IgD-negative memory B cell (primary cell): Measurements from ENCODE around the gene CSGALNACT2. TPM values are rescaled to one million over a fixed set of nuclear protein-coding genes. Genes with fewer than 3 reads are reported as not detected.

Source experiments
- H3K27ac Mint-ChIP-seq, 3 donors: one replicate each; pipeline ENCODE4 v1.8.0; 2020 to 2022; ENCODE audit warnings: mild to moderate bottlenecking in 3 of 3, mixed read lengths in 3 of 3, moderate library complexity in 1 of 3
- H3K27me3 Mint-ChIP-seq: one replicate; pipeline ENCODE4 v1.8.0; 2021; ENCODE audit warnings: mixed read lengths
- H3K36me3 Mint-ChIP-seq: one replicate; pipeline ENCODE4 v1.8.0; 2020; ENCODE audit warnings: mild to moderate bottlenecking, mixed read lengths
- H3K4me1 Mint-ChIP-seq, 3 donors: one replicate each; pipeline ENCODE4 v1.8.0; 2020 to 2022; ENCODE audit warnings: mixed read lengths in 3 of 3, mild to moderate bottlenecking in 1 of 3
- H3K4me3 Mint-ChIP-seq, 4 donors: one replicate each; pipeline ENCODE4 v1.8.0; 2020 to 2022; ENCODE audit warnings: mild to moderate bottlenecking in 4 of 4, mixed read lengths in 4 of 4, moderate library complexity in 3 of 4
- H3K9me3 Mint-ChIP-seq, 3 donors: one replicate each; pipeline ENCODE4 v1.8.0; 2020 to 2021; ENCODE audit warnings: mixed read lengths in 3 of 3, mild to moderate bottlenecking in 1 of 3
- polyA plus RNA-seq: library from polyadenylated mRNA; unstranded; fragments of 300-500 nt; fragmentation: Illumina TruSeq; gene quantifications from one replicate; pipeline ENCODE4 v1.2.3, GENCODE V29; 2021

The CSGALNACT2 gene
- polyA plus RNA-seq, 1 donor from 2014 or later: 12.2 TPM

GRCh38 chr10:43117031-43117776 is 21.0 kb upstream of the CSGALNACT2 start:
- Mint-ChIP-seq H3K36me3 (no peaks in the 10 kb centered on the region), H3K4me1 (peaks cover 18 to 22% (median 21%) of the 10 kb centered on the region in 3 donors), H3K27ac (peak overlapping the region in 2 of 3 donors; percentile 60 to 65), H3K4me3 (no peak overlapping the region), H3K27me3 (no peaks in the 10 kb centered on the region), H3K9me3 (no peaks in the 10 kb centered on the region)

GRCh38 chr10:43117777-43118583 is 20.3 kb upstream of the CSGALNACT2 start:
- Mint-ChIP-seq H3K36me3 (no peaks in the 10 kb centered on the region), H3K4me1 (peaks cover 20 to 30% (median 23%) of the 10 kb centered on the region in 3 donors), H3K27ac (peak overlapping the region in 2 of 3 donors; percentile 60 to 65), H3K9me3 (no peaks in the 10 kb centered on the region), H3K4me3 (no peak overlapping the region), H3K27me3 (no peaks in the 10 kb centered on the region)

- Mint-ChIP-seq H3K4me1 (peaks cover 20 to 31% (median 23%) of the 10 kb centered on the region in 3 donors), H3K27me3 (no peaks in the 10 kb centered on the region), H3K4me3 (no peak overlapping the region), H3K9me3 (no peaks in the 10 kb centered on the region), H3K36me3 (no peaks in the 10 kb centered on the region), H3K27ac (no peak overlapping the region)
Measured at GRCh38 chr10:43118631-43119415, 19.4 kb upstream of the CSGALNACT2 start.

GRCh38 chr10:43119416-43120115 is 18.7 kb upstream of the CSGALNACT2 start:
- Mint-ChIP-seq H3K36me3 (no peaks in the 10 kb centered on the region), H3K9me3 (no peaks in the 10 kb centered on the region), H3K4me1 (peaks cover 20 to 33% (median 23%) of the 10 kb centered on the region in 3 donors), H3K4me3 (peak overlapping the region in 1 of 4 donors; percentile 63), H3K27ac (no peak overlapping the region), H3K27me3 (no peaks in the 10 kb centered on the region)

GRCh38 chr10:43120116-43120928 is 17.9 kb upstream of the CSGALNACT2 start:
- Mint-ChIP-seq H3K36me3 (no peaks in the 10 kb centered on the region), H3K4me3 (peak overlapping the region in 3 of 4 donors; percentile 4 to 88 (median 77)), H3K9me3 (no peaks in the 10 kb centered on the region), H3K4me1 (peaks cover 20 to 38% (median 23%) of the 10 kb centered on the region in 3 donors), H3K27ac (peak overlapping the region in 2 of 3 donors; percentile 65 to 81), H3K27me3 (no peaks in the 10 kb centered on the region)

GRCh38 chr10:43120929-43121314 is 17.3 kb upstream of the CSGALNACT2 start:
- Mint-ChIP-seq H3K36me3 (no peaks in the 10 kb centered on the region), H3K4me3 (peak overlapping the region in 3 of 4 donors; percentile 4 to 88 (median 67)), H3K27ac (peak overlapping the region; percentile 63 to 81 (median 65)), H3K9me3 (no peaks in the 10 kb centered on the region), H3K27me3 (no peaks in the 10 kb centered on the region), H3K4me1 (peaks cover 20 to 41% (median 23%) of the 10 kb centered on the region in 3 donors)

GRCh38 chr10:43121444-43121843 is 16.8 kb upstream of the CSGALNACT2 start:
- Mint-ChIP-seq H3K27ac (peak overlapping the region; percentile 63 to 81 (median 65)), H3K36me3 (no peaks in the 10 kb centered on the region), H3K4me1 (peaks cover 21 to 45% (median 25%) of the 10 kb centered on the region in 3 donors), H3K9me3 (no peaks in the 10 kb centered on the region), H3K4me3 (peak overlapping the region in 2 of 4 donors; percentile 67 to 88), H3K27me3 (no peaks in the 10 kb centered on the region)

- no peaks in the 10 kb centered on the region for H3K9me3 Mint-ChIP-seq
- H3K27ac Mint-ChIP-seq: peak overlapping the region in 1 of 3 donors; percentile 65
- H3K27me3 Mint-ChIP-seq: peaks cover 4% of the 10 kb centered on the region
- peaks cover 27 to 51% (median 31%) of the 10 kb centered on the region in 3 donors for H3K4me1 Mint-ChIP-seq
- no peaks in the 10 kb centered on the region for H3K36me3 Mint-ChIP-seq
- H3K4me3 Mint-ChIP-seq: peak overlapping the region in 1 of 4 donors; percentile 88
Measured at GRCh38 chr10:43122096-43122495, 16.1 kb upstream of the CSGALNACT2 start.

GRCh38 chr10:43122826-43123225 is 15.4 kb upstream of the CSGALNACT2 start:
- peak overlapping the region in 1 of 4 donors; percentile 18 for H3K4me3 Mint-ChIP-seq
- H3K9me3 Mint-ChIP-seq: no peaks in the 10 kb centered on the region
- no peak overlapping the region for H3K27ac Mint-ChIP-seq
- peaks cover 4% of the 10 kb centered on the region for H3K27me3 Mint-ChIP-seq
- H3K36me3 Mint-ChIP-seq: no peaks in the 10 kb centered on the region
- peaks cover 34 to 58% (median 38%) of the 10 kb centered on the region in 3 donors for H3K4me1 Mint-ChIP-seq

- Mint-ChIP-seq H3K36me3 (no peaks in the 10 kb centered on the region), H3K27ac (no peak overlapping the region), H3K4me1 (peaks cover 36 to 60% (median 42%) of the 10 kb centered on the region in 3 donors), H3K9me3 (no peaks in the 10 kb centered on the region), H3K27me3 (peaks cover 4% of the 10 kb centered on the region), H3K4me3 (peak overlapping the region in 1 of 4 donors; percentile 60)
Measured at GRCh38 chr10:43123361-43124093, 14.7 kb upstream of the CSGALNACT2 start.

GRCh38 chr10:43124094-43124521 is 14.1 kb upstream of the CSGALNACT2 start:
- no peak overlapping the region for H3K27ac Mint-ChIP-seq
- H3K9me3 Mint-ChIP-seq: no peaks in the 10 kb centered on the region
- peaks cover 37 to 62% (median 43%) of the 10 kb centered on the region in 3 donors for H3K4me1 Mint-ChIP-seq

GRCh38 chr10:43124574-43125273 is 13.5 kb upstream of the CSGALNACT2 start:
- Mint-ChIP-seq H3K27me3 (peaks cover 4% of the 10 kb centered on the region), H3K9me3 (no peaks in the 10 kb centered on the region), H3K4me1 (peaks cover 42 to 68% (median 47%) of the 10 kb centered on the region in 3 donors), H3K27ac (peak overlapping the region in 2 of 3 donors; percentile 39 to 50), H3K36me3 (no peaks in the 10 kb centered on the region), H3K4me3 (peak overlapping the region in 2 of 4 donors; percentile 67 to 78)

More at GRCh38 chr10:43124094-43124521, 14.1 kb upstream of the CSGALNACT2 start:
- Mint-ChIP-seq H3K36me3 (no peaks in the 10 kb centered on the region), H3K27me3 (peaks cover 4% of the 10 kb centered on the region), H3K4me3 (no peak overlapping the region)
